H1 (cell line): ENCODE measurements around the gene USP37. TPM values are rescaled to one million over a fixed set of nuclear protein-coding genes. Genes with fewer than 3 reads are reported as not detected.

Experiments used
- ASH2L ChIP-seq: fragments of 200-600, 300-600 bp; sonication (generic); IDR thresholded peaks from one replicate; pipeline ENCODE4 v1.7.1; 2017; ENCODE audit warnings: low read length
- BACH1 ChIP-seq: IDR thresholded peaks from 2 replicates; pipeline ENCODE4 v1.6.1; 2012; ENCODE audit warnings: low read length, improper control_type of control experiment
- BCL11A ChIP-seq, 2 experiments: IDR thresholded peaks; one replicate each; pipeline ENCODE4 v1.6.1; 2011; ENCODE audit warnings: low read depth in 2 of 2, low read length in 2 of 2, mild to moderate bottlenecking in 2 of 2
- BRCA1 ChIP-seq: IDR thresholded peaks from 2 replicates; pipeline ENCODE4 v1.6.1; 2012; ENCODE audit warnings: low read depth, low read length, improper control_type of control experiment
- CBX8 ChIP-seq: fragments of 300-800, 300-1000 bp; sonication (generic); IDR thresholded peaks from 2 replicates; pipeline ENCODE4 v1.7.1; 2016; ENCODE audit warnings: low read depth, low read length, borderline replicate concordance
- CREB1 ChIP-seq: IDR thresholded peaks from 2 replicates; pipeline ENCODE4 v1.6.1; 2012; ENCODE audit warnings: inconsistent platforms
- CTBP2 ChIP-seq: IDR thresholded peaks from 2 replicates; pipeline ENCODE4 v1.7.0; 2011; ENCODE audit warnings: borderline replicate concordance, mild to moderate bottlenecking, moderate library complexity, mixed read lengths, low read length; ENCODE audit not compliant: insufficient read depth, insufficient read length
- E2F6 ChIP-seq: IDR thresholded peaks from 2 replicates; pipeline ENCODE4 v1.6.1; 2012; ENCODE audit warnings: inconsistent platforms
- EP300 ChIP-seq, 2 experiments: IDR thresholded peaks; 1 replicate in 1 of 2; 2 replicates in 1 of 2; pipeline ENCODE4 v1.6.1; 2011 to 2012; ENCODE audit warnings: low read depth in 2 of 2, low read length in 2 of 2, mild to moderate bottlenecking in 2 of 2, borderline replicate concordance in 1 of 2, inconsistent platforms in 1 of 2, moderate library complexity in 1 of 2
- FOSL1 ChIP-seq: IDR thresholded peaks from 2 replicates; pipeline ENCODE4 v1.6.1; 2011; ENCODE audit warnings: mild to moderate bottlenecking, low read depth, low read length, moderate library complexity; ENCODE audit not compliant: insufficient read depth
- KDM5A ChIP-seq: fragments of 200-600 bp; IDR thresholded peaks from 2 replicates; pipeline ENCODE4 v1.7.1; 2012; ENCODE audit warnings: mild to moderate bottlenecking, low read length, inconsistent platforms, mixed read lengths
- NRF1 ChIP-seq: IDR thresholded peaks from 2 replicates; pipeline ENCODE4 v1.6.1; 2011; ENCODE audit warnings: mild to moderate bottlenecking, low read depth, low read length, improper control_type of control experiment
- POU5F1 ChIP-seq: IDR thresholded peaks from 2 replicates; pipeline ENCODE4 v1.6.1; 2011; ENCODE audit warnings: low read depth, mild to moderate bottlenecking, low read length, moderate library complexity
- RNF2 ChIP-seq: fragments of 200-900, 300-1000 bp; sonication (generic); IDR thresholded peaks from 2 replicates; pipeline ENCODE4 v1.7.1; 2016; ENCODE audit warnings: borderline replicate concordance, low read depth, mild to moderate bottlenecking, antibody characterized with exemption, low read length; ENCODE audit not compliant: poor library complexity, severe bottlenecking; ENCODE audit errors: missing control alignments
- SAP30 ChIP-seq: fragments of 300-600 bp; sonication (generic); IDR thresholded peaks from 2 replicates; pipeline ENCODE4 v1.7.1; 2012; ENCODE audit warnings: low read length, moderate library complexity, mild to moderate bottlenecking, inconsistent platforms; ENCODE audit not compliant: insufficient read depth, insufficient replicate concordance
- SIN3A ChIP-seq, 2 experiments: IDR thresholded peaks in 1 of 2; conservative IDR thresholded peaks in 1 of 2; 2 replicates each; pipeline ENCODE4 v1.6.1; 2011 to 2012; ENCODE audit warnings: low read length in 2 of 2, improper control_type of control experiment in 1 of 2, low read depth in 1 of 2, mild to moderate bottlenecking in 1 of 2
- SP1 ChIP-seq: IDR thresholded peaks from 2 replicates; pipeline ENCODE4 v1.6.1; 2011; ENCODE audit warnings: low read depth, low read length
- TAF7 ChIP-seq: optimal IDR thresholded peaks from 2 replicates; pipeline ENCODE3; 2011; ENCODE audit warnings: low read depth, mild to moderate bottlenecking, inconsistent platforms, low read length, moderate library complexity, borderline replicate concordance
- ZNF274 ChIP-seq: IDR thresholded peaks from 2 replicates; pipeline ENCODE4 v1.7.0; 2012; ENCODE audit warnings: low read length, borderline replicate concordance; ENCODE audit errors: extremely low read depth
- polyA plus RNA-seq, 7 experiments: library from polyadenylated mRNA; depleted of rRNA in 3 of 7; stranded (reverse) in 5 of 7; unstranded in 2 of 7; fragments of >200 nt in 5 of 7; fragments of 200-250 nt in 2 of 7; gene quantifications; 1 replicate in 5 of 7; 2 replicates in 1 of 7; 4 replicates in 1 of 7; pipeline versions ENCODE4 v1.2.1 to v1.2.3, GENCODE V29; 2011 to 2013; ENCODE audit warnings: missing spikeins in 2 of 7, mixed read lengths in 2 of 7
- total RNA-seq: library from RNA; stranded (reverse); fragmentation: NEBNext Ultra II Directional; extraction: Animal tissue kit (Norgen Biotek cat#: 25700); gene quantifications from 2 replicates; pipeline ENCODE4 v1.2.1, GENCODE V29; 2021

Gene USP37
- total and polyA plus RNA-seq, 2 of the 8 experiments (the other 6 are each of a cell fraction or from before 2014, with no cell fraction given): 3.8 to 29.1 TPM

GRCh38 chr2:218568190-218569037 is at the start of gene USP37, which contains the start of gene CNOT9 (continued):
- TF ChIP-seq BRCA1 (no peak), CREB1 (peak; percentile 93), KDM5A (0 out of 2 replicates have a peak, but pooled peaks have one; percentile 48), ZNF274 (no peak), RNF2 (no peak), CBX8 (no peak), TAF7 (no peak), SAP30 (no peak), POU5F1 (no peak), ASH2L (peak; percentile 83), SIN3A (conservative IDR thresholded peaks at IDR 0.05 in 1 of 2, IDR thresholded peaks at IDR 0.05 in 1 of 2; ENCODE audit: low read depth in 1 of 2, low read length in 2 of 2) (peak in 1 of 2 experiments; percentile 50; a peak in 1 of 4 replicates), E2F6 (peak; percentile 100), BACH1 (peak; percentile 61; the same call in 1 of the 2 replicates), CTBP2 (no peak), FOSL1 (no peak), EP300 (IDR thresholded peaks at IDR 0.05; ENCODE audit: borderline replicate concordance in 1 of 2, low read depth in 2 of 2, low read length in 2 of 2) (peak in 1 of 2 experiments; percentile 55; a peak in 1 of 3 replicates), NRF1 (peak; percentile 63), BCL11A (IDR thresholded peaks at IDR 0.05; ENCODE audit: low read depth in 2 of 2, low read length in 2 of 2) (no peak), SP1 (peak; percentile 69)
